Parathyroid adenoma (tissue), 2 donors: ENCODE data around the gene AK1.
"Not testable (repeated sequence)": the region's sequence is repeated elsewhere in the genome, so short reads cannot be mapped to it uniquely, and the experiment has no call there.

Experiments used
- H2AFZ ChIP-seq: fragments of 300-600 bp; sonication (generic); one replicate; pipeline ENCODE4 v1.7.0; 2017; ENCODE audit warnings: antibody characterized with exemption, mild to moderate bottlenecking
- H3K27ac ChIP-seq: fragments of 300-600 bp; sonication (generic); one replicate; pipeline ENCODE4 v1.7.0; 2017
- H3K27me3 ChIP-seq: fragments of 300-600 bp; sonication (generic); one replicate; pipeline ENCODE4 v1.7.0; 2017; ENCODE audit warnings: low read length; ENCODE audit not compliant: control insufficient read depth, insufficient read depth
- H3K36me3 ChIP-seq: fragments of 300-600 bp; sonication (generic); one replicate; pipeline ENCODE4 v1.7.0; 2017; ENCODE audit warnings: low read length; ENCODE audit not compliant: control insufficient read depth, insufficient read depth
- H3K4me1 ChIP-seq: fragments of 300-600 bp; sonication (generic); one replicate; pipeline ENCODE4 v1.7.0; 2017; ENCODE audit warnings: control low read depth
- H3K4me2 ChIP-seq: fragments of 300-600 bp; sonication (generic); one replicate; pipeline ENCODE4 v1.7.0; 2017; ENCODE audit warnings: low read length
- H3K4me3 ChIP-seq: fragments of 300-600 bp; sonication (generic); one replicate; pipeline ENCODE4 v1.7.0; 2017; ENCODE audit warnings: low read depth, low read length
- H3K79me2 ChIP-seq: fragments of 300-600 bp; sonication (generic); one replicate; pipeline ENCODE4 v1.7.0; 2017; ENCODE audit warnings: control low read depth
- H3K9ac ChIP-seq: fragments of 300-600 bp; sonication (generic); one replicate; pipeline ENCODE4 v1.7.0; 2017; ENCODE audit warnings: mild to moderate bottlenecking
- H3K9me3 ChIP-seq: fragments of 300-600 bp; sonication (generic); one replicate; pipeline ENCODE4 v1.7.0; 2017; ENCODE audit warnings: low read length; ENCODE audit not compliant: control insufficient read depth
- TF ChIP-seq, protein P1 (sequence below): fragments of 300-600 bp; sonication (generic); IDR thresholded peaks from one replicate; pipeline ENCODE4 v1.7.0; 2017; ENCODE audit warnings: antibody characterized with exemption, mild to moderate bottlenecking
- donor health status: primary hyperparathyroidism.

Gene AK1

DNA sequence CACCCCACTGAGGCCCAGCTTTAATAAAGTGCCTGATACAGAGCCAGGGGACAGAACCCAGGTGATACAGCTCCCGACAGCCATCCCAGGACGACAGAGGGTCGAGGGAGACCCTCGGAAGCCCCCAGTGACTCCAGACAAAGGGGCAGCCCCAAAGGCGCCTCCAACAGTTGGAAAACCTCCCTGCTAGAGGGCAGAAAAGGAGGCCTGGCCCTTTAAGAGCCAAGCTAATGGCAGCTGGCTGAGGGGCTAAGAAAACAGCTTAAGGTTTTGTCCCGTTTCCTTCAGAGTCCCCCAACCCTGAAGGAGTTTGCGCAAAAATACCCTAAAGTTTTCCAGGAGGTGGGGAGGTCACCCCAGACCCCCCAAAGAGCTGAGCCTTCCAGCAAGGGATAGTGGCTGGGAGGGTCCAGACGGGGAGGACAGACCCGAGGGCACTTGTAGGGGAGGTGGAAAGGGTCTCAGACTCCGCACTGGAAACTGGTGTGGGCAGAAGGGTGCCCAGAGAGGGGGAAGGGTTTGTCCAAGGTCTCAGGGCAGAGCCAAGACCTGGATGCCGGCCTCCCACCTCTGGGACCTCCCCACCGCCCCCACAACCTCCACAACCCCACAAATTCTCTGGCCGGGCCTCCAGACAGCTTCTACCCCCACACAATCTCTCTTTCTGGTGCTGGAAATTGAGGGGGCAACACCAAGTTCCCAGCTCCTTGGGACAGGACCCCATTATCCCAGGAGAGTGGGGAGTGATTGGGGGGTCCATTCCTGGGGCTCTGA lies 8.2 kb upstream of the AK1 start:
- H3K9me3 ChIP-seq = no peaks in the 10 kb centered on the region
- no peak overlapping the region for H3K27ac ChIP-seq
- no peak overlapping the region for H2AFZ ChIP-seq
- H3K27me3 ChIP-seq = no peaks in the 10 kb centered on the region
- no peaks in the 10 kb centered on the region for H3K36me3 ChIP-seq
- no peaks in the 10 kb centered on the region for H3K79me2 ChIP-seq
- no peak overlapping the region for H3K4me3 ChIP-seq
- TF ChIP-seq, protein P1, sequence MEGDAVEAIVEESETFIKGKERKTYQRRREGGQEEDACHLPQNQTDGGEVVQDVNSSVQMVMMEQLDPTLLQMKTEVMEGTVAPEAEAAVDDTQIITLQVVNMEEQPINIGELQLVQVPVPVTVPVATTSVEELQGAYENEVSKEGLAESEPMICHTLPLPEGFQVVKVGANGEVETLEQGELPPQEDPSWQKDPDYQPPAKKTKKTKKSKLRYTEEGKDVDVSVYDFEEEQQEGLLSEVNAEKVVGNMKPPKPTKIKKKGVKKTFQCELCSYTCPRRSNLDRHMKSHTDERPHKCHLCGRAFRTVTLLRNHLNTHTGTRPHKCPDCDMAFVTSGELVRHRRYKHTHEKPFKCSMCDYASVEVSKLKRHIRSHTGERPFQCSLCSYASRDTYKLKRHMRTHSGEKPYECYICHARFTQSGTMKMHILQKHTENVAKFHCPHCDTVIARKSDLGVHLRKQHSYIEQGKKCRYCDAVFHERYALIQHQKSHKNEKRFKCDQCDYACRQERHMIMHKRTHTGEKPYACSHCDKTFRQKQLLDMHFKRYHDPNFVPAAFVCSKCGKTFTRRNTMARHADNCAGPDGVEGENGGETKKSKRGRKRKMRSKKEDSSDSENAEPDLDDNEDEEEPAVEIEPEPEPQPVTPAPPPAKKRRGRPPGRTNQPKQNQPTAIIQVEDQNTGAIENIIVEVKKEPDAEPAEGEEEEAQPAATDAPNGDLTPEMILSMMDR = no peak
- no peak overlapping the region for H3K9ac ChIP-seq
- peaks cover 3% of the 10 kb centered on the region for H3K4me1 ChIP-seq
- H3K4me2 ChIP-seq = no peak overlapping the region

DNA sequence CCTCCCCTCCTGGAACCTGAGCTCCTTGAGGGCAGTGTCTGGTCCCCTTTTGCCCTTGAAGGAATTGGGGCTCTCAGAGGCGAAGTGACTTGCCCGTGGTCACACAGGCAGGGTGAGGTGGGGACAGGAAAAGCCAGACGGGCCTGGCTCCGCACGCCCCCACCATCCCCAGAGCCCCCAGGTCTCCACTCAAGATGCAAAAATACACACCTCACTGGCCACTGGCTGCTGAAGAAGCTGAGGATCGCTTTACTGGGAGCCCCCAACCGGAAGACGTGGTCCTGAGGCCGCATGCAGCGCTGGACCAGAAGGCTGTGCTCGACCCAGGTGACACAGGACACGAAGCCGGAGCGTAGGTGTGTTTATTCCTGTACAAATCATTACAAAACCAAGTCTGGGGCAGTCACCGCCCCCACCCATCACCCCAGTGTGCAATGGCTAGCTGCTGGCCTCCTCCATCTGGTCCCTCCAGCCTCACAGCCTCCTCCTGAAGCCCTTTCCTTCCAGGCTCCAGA lies 7.6 kb upstream of the AK1 start:
- Histone ChIP-seq H3K36me3 (no peaks in the 10 kb centered on the region), H3K9ac (no peak overlapping the region), H3K4me2 (no peak overlapping the region), H3K27me3 (no peaks in the 10 kb centered on the region), H2AFZ (no peak overlapping the region), H3K4me1 (peaks cover 3% of the 10 kb centered on the region), H3K4me3 (no peak overlapping the region), H3K27ac (no peak overlapping the region), H3K79me2 (no peaks in the 10 kb centered on the region), H3K9me3 (no peaks in the 10 kb centered on the region)
- TF ChIP-seq, protein P1 = no peak

DNA sequence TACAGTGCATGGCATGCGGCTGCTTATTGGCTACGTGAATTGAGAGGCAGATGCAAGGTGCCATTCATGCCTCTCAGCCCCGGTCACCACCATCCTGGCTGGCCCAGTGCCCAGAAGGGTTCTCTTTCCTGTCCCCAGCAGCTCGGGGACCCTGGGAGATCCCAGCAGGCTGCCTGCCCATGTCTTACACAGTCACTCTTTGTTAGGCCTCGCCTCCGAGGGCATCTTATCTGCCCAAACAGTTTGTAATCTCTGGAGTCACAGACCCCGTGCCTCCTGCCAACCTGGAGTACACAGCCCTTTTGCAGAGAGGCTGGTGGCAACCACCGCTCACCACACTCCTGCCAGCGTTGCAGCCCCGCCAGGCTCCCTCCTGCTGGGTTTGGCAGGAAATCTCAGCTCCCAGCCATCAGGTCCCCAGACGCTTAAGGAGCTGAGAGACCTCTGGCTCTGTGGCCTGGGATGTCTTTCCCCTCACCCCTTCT lies 7.0 kb upstream of the AK1 start:
- H3K4me3 ChIP-seq = no peak overlapping the region
- no peaks in the 10 kb centered on the region for H3K27me3 ChIP-seq
- H2AFZ ChIP-seq = no peak overlapping the region
- no peaks in the 10 kb centered on the region for H3K36me3 ChIP-seq
- H3K79me2 ChIP-seq = no peaks in the 10 kb centered on the region
- H3K4me2 ChIP-seq = no peak overlapping the region
- H3K4me1 ChIP-seq = peaks cover 3% of the 10 kb centered on the region
- TF ChIP-seq, protein P1 = no peak
- no peak overlapping the region for H3K27ac ChIP-seq
- H3K9ac ChIP-seq = no peak overlapping the region
- H3K9me3 ChIP-seq = no peaks in the 10 kb centered on the region

DNA sequence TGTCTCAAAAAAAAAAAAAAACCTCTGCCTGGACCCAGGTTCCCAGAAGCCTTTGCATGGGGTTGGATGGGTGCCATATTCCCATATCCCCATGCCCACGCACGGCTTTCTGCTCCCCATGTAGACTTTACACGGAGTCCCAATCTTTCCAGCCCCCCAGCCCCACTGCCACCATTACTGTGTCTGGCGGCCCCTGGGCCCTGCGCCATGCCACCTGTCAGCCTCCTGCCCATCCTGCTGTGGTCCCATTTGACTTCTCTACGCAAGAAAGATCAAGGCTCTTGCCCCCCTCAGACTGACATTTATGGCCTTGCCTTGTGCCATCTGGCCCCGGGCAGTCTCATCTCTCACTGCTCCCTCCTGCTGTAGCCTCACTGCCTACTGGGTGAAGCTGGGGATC lies 6.5 kb upstream of the AK1 start:
- Histone ChIP-seq H3K4me2 (no peak overlapping the region), H3K9ac (no peak overlapping the region), H3K27me3 (no peaks in the 10 kb centered on the region), H2AFZ (no peak overlapping the region), H3K79me2 (no peaks in the 10 kb centered on the region), H3K9me3 (no peaks in the 10 kb centered on the region), H3K4me3 (no peak overlapping the region), H3K36me3 (no peaks in the 10 kb centered on the region), H3K27ac (no peak overlapping the region), H3K4me1 (peaks cover 3% of the 10 kb centered on the region)
- TF ChIP-seq, protein P1 = no peak

DNA sequence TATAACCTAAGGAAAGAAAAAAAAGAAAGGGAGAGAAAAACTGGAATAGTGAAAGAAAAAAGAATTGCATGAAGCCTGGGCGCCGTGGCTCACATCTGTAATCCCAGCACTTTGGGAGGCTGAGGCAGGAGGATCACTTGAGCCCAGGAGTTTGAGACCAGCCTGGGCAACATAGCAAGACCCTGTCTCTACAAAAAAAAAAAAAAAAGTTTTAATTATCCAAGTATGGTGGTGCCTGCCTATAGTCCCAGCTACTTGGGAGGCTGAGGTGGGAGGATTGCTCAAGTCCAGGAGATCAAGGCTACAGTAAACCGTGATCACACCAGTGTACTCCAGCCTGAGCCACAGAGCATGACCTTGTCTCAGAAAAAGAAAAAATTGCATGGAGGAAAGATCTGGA lies 4.2 kb upstream of the AK1 start:
- not testable (repeated sequence) for H2AFZ ChIP-seq, H3K36me3 ChIP-seq, H3K9ac ChIP-seq, H3K4me3 ChIP-seq, H3K9me3 ChIP-seq, H3K27me3 ChIP-seq, H3K4me1 ChIP-seq, H3K4me2 ChIP-seq, H3K79me2 ChIP-seq, H3K27ac ChIP-seq
